GM18526 (cell line): ENCODE data around the gene IFT172.

ENCODE experiments used
- POLR2A ChIP-seq: IDR thresholded peaks from 3 replicates; pipeline ENCODE4 v1.6.1; 2011; ENCODE audit not compliant: insufficient read length; ENCODE audit errors: extremely low read depth

IFT172 gene

GRCh38 chr2:27496357-27497287, 7.1 kb upstream of the IFT172 start, which contains the start of gene GCKR:
GCKR (plus strand) TSS chr2:27496839; CDS start chr2:27496905, 66 bp downstream.
- no peak for TF ChIP-seq POLR2A

- TF ChIP-seq POLR2A = no peak
Measured at GRCh38 chr2:27495840-27496356, 6.4 kb upstream of the IFT172 start.

- no peak for TF ChIP-seq POLR2A
Measured at GRCh38 chr2:27494944-27495554, 5.5 kb upstream of the IFT172 start, which contains the start of gene FNDC4. FNDC4 (minus strand) TSS chr2:27495200; CDS start chr2:27494679, 521 bp downstream.

- no peak for TF ChIP-seq POLR2A
Measured at GRCh38 chr2:27494284-27494943, 4.9 kb upstream of the IFT172 start.

- no peak for TF ChIP-seq POLR2A
Measured at GRCh38 chr2:27493948-27494283, 4.4 kb upstream of the IFT172 start.

- no peak for TF ChIP-seq POLR2A
Measured at GRCh38 chr2:27492557-27492956, 3.0 kb upstream of the IFT172 start.

- TF ChIP-seq POLR2A = no peak
Measured at GRCh38 chr2:27489118-27489497, 435 bp downstream of the IFT172 start.

- TF ChIP-seq POLR2A = no peak
Measured at GRCh38 chr2:27485496-27485895, 4.0 kb downstream of the IFT172 start.

- no peak for TF ChIP-seq POLR2A
Measured at GRCh38 chr2:27471961-27472360, 17.6 kb downstream of the IFT172 start.

GRCh38 chr2:27464443-27464842, 25.1 kb downstream of the IFT172 start:
- TF ChIP-seq POLR2A = no peak

GRCh38 chr2:27461118-27461517, 28.4 kb downstream of the IFT172 start:
- TF ChIP-seq POLR2A = no peak

- no peak for TF ChIP-seq POLR2A
Measured at GRCh38 chr2:27453968-27454367, 35.6 kb downstream of the IFT172 start.

GRCh38 chr2:27451095-27451494, 38.4 kb downstream of the IFT172 start:
- no peak for TF ChIP-seq POLR2A

GRCh38 chr2:27448381-27448780, 41.2 kb downstream of the IFT172 start:
- no peak for TF ChIP-seq POLR2A

GRCh38 chr2:27446057-27446456, 43.5 kb downstream of the IFT172 start:
- TF ChIP-seq POLR2A = no peak

GRCh38 chr2:27445615-27446014, 43.9 kb downstream of the IFT172 start:
- no peak for TF ChIP-seq POLR2A
